ENCODE results near the gene OOSP2.

GRCh38 chr11:60040109-60040508 is at the start of gene OOSP2:
- TF ChIP-seq CTCF (IDR thresholded peaks at IDR 0.05): no peak
- TF ChIP-seq POLR2A (IDR thresholded peaks at IDR 0.05): no peak
- no peak for TF ChIP-seq POLR2AphosphoS5 (IDR thresholded peaks at IDR 0.05)
